ENCODE results near the gene MALT1.

DNA sequence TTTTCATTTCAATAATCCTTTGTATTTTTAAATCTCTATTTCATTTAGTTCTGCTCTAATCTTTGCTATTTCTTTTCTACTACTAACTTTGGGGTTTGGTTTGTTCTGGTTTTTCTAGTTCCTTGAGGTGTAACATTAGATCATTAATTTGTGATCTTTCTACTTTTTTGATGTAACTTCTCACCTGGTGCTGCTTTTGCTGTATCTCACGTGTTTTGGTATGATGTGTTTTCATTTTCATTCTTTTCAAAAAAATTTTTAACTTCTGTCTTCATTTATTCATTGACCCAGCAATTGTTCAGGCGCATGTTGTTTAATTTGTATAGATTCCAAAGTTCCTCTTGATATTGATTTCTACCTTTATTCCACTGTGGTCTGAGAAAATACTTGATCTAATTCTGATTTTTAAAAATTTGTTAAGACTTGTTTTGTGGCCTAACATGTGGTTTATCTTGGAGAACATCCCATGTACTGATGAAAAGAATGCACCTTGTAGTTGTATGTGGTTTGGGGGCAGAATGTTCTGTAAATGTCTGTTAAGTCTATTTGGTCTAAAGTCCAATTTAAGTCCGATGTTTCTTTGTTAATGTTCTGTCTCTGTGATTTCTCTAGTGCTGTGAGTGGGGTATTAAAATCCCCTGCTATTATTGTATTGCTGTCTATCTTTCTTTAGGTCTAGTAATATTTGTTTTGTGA is 17.3 kb upstream of the MALT1 start:
- TF ChIP-seq, protein P1, sequence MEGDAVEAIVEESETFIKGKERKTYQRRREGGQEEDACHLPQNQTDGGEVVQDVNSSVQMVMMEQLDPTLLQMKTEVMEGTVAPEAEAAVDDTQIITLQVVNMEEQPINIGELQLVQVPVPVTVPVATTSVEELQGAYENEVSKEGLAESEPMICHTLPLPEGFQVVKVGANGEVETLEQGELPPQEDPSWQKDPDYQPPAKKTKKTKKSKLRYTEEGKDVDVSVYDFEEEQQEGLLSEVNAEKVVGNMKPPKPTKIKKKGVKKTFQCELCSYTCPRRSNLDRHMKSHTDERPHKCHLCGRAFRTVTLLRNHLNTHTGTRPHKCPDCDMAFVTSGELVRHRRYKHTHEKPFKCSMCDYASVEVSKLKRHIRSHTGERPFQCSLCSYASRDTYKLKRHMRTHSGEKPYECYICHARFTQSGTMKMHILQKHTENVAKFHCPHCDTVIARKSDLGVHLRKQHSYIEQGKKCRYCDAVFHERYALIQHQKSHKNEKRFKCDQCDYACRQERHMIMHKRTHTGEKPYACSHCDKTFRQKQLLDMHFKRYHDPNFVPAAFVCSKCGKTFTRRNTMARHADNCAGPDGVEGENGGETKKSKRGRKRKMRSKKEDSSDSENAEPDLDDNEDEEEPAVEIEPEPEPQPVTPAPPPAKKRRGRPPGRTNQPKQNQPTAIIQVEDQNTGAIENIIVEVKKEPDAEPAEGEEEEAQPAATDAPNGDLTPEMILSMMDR (conservative IDR thresholded peaks at IDR 0.05 in 1 of 2, IDR thresholded peaks at IDR 0.05 in 1 of 2; ENCODE audit: low read depth in 1 of 2, low read length in 2 of 2), result no peak
- TF ChIP-seq EZH2 (IDR thresholded peaks at IDR 0.05; ENCODE audit: low read length, missing control alignments), result no peak
